HG02970 (cell line): ENCODE measurements around the gene TNS3.

Source experiments
- ATAC-seq: cut with Tn5 transposase; IDR thresholded peaks from one replicate; pipeline ENCODE4 v1.9.1; 2021; ENCODE audit warnings: mild to moderate bottlenecking, moderate library complexity, moderate number of reproducible peaks; ENCODE audit not compliant: unreplicated experiment, low FRiP score

TNS3 gene

DNA sequence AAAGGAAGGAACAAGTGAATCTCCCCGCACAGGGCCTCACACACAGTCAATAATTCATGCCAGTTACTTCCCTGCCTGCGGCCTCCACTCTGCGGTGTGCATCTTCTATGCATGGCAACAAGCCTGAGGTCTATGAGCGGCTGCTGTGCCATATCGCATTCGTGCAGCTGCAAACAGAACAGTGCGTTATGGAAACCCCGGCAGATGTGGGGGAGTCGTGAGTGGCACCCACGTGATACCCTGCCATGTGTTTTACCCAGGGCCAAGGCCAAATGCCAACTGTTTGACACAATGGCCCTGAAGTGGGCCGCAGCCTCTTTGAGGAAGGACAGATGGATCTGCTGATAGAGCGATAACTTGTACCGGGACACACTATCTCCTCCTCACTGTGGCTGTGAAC, 13.4 kb downstream of the TNS3 start:
- no peak for ATAC-seq

DNA sequence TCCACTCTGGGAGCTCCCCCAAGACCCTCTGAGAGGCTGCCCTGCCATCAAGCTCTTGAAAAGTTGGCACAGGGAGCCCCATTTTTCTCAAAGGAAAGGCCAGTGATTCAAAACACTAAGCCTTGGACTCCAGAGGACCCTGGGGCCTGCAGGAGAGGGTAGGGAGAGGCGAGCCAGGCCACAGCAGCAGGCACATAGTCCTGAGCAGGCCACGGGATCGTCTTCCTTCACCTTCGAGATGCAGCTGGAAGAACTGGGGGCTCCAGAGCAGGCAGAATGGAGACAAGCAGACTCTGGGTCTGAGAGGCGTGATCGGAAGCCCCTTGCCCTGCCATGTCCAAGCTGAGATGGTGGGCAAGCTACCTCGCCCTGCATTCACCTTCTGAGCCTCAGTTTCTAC, 13.9 kb downstream of the TNS3 start:
- ATAC-seq: no peak

DNA sequence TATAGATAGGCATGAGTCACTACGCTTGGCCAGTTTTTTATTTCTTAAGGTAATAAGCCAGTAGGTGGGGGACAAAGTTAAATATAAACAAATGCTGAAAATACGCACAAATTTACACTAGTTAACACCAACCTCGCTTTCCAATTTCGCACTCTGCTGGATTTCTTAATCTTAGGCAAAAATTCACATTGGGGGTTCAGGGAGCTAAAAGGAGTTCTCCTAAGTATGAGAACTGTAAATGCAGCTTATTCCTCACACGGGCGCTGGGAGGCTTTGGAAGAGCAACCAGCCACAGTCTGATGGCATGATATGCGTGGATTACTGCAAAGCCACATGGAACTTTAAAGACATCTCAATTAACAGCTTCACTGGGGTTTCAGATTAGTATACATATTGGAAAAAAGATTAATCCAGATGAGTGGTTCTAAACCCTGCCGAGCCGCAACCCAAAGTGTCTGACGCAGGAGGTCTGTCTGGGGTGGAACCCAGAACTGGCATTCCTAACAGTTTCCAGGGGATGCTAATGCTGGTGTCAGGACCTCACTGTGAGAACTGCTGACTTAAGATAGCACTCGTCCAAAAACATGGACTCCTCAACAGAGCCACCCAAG, 16.2 kb downstream of the TNS3 start:
- ATAC-seq: no peak

DNA sequence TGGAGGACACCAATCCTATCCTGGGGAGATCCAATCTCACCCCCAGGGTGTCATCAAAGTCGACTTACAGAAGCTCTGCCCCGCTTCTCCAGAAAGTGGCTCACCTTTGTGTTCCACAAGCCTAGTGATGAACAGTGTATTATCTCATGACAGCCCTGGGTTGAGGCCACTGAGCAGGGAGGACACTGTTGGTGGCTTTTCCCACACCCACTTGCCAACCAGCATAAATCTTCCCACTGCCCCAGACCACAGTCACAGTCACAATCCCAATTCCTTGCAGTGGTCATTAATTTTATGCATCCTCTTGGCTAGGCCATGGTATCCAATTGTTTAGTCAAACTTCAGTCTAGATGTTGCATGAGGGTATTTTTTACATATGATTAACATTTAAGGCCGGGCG, 18.4 kb downstream of the TNS3 start:
- no peak for ATAC-seq

DNA sequence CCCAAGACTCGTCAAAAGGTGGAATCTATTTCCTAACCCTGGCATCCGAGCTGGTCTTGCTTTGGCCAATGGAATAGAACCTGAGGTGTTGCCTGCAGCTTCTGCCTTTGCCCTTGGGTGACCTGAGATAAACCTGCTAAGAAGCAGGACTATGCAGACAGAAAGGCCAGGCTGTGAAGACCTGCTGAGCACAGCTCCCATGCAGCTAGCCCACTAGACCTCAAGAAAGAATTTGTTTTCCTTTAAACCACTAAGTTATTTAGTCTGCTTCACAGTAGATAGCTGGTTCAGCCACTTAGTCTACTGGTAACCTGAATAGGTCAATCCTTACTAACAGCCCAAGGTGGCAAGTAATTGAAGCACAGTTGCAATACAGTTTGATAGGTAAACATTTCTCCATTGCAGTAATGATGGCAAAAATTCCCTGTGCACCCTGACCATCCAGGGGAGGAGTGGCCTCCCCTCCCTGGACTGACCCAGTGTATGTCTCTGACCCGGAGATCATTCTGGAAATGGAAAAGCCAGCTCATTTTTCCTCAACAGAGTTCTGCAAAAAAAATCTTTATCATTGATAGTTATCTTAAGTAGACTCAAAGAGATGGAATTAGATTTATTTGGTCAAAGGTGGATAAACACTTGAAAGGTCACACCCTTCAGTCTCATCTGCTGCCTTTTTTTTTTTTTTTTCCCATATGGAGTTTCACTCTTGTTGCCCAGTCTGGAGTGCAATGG, 20.0 kb downstream of the TNS3 start:
- ATAC-seq: no peak

DNA sequence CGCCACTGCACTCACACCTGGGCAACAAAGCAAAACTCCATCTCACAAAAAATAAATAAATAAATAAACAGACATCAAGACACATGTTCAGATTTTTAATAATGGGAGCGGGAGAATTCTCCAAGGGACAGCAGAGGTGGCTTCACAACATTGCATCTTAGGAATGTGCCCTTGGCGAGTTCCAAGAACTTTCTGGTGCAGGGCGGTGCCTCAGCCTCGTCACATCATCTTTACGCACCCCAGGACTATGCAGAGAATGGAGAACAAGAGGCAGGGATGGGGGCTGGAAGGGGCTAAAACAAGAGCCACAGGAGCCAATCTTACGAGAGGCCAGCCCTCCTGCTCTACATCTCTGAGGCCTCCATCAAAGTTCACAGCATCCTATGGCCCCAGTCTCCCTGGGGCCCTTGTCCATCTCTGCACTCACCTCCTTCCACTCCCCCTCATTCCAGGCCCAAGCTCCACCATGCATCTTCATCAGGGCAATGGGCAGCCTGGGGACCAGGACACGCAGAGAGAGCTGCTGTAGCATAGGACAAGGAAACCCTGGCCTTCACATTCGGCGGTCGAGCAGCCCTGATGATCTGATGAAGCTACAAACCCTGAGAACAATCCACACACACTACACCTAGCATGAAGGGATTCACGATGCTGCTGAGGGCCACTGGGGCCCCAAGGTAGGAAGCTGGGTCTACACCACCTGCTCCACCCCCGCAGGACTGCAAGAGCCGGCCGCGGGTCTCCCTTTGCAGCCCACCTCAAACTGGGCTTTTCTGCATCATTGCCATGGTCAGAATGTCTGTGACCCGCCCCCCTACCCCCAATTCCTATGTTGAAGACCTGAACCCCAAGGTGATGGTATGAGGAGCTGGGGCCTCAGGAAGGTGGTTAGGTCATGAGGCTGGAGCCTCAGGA, 22.3 kb downstream of the TNS3 start:
- no peak for ATAC-seq

DNA sequence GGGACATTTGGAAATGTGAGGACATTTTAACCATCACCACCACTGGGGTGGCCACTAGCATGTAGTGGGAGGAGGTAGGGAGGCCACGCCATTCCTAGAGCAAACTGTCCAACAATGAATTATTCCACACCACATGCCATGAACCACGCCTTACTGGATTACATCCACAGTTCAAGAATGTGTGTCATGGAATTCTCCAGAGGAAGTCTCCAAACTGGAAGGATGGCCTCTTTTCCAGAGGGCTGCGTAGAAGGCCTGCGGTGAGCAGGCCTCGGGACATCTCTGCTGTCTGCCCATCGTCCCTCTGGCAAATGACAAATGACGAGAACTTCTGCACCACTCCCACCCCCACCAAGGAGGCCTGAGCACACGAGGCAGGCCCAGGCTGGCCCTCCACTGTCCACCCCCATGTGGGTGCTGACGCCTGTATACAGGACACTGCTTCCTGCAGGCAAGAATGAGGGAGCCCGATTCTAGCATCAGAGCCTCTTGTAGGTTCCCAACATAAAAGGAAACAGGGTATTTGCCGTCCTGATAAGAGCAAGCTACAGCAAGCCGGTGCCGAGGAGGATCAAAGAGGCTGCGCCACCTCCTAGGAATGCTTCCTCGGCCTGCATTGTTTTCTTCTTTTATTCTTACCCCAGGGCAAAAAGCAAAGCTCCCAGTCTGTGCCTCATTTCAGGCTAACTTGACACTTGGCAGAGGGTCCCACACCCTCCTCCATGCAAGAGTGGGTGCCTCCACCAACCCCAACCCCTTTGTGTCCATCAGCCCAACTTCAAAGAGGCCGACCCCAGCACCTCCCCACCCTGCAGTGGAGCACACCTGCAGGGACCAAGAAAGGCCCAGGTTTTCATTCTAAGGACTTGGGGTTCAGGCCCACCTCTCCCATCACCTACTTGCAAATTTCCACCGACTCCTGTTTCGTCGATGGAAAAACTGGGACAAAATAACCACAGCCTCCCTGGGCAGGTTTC, 23.9 kb downstream of the TNS3 start:
- no peak for ATAC-seq

DNA sequence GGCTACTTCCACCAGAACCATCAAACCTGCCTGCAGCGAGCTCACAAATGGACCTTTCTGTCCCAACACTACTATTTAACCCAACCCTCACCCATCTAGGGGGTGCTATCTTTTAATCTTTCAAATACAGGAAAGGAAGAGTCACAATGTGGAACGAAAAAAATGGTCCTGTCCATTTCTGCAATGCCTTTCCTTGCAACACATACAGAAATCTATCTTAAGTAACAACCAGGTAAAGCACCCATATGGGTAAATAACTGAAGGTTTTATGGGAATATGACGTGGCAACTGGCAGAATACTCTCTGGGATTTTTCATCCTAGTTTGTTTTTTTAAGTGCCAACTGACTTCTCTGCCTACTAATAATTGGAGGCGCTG, 24.6 kb downstream of the TNS3 start:
- ATAC-seq: no peak

DNA sequence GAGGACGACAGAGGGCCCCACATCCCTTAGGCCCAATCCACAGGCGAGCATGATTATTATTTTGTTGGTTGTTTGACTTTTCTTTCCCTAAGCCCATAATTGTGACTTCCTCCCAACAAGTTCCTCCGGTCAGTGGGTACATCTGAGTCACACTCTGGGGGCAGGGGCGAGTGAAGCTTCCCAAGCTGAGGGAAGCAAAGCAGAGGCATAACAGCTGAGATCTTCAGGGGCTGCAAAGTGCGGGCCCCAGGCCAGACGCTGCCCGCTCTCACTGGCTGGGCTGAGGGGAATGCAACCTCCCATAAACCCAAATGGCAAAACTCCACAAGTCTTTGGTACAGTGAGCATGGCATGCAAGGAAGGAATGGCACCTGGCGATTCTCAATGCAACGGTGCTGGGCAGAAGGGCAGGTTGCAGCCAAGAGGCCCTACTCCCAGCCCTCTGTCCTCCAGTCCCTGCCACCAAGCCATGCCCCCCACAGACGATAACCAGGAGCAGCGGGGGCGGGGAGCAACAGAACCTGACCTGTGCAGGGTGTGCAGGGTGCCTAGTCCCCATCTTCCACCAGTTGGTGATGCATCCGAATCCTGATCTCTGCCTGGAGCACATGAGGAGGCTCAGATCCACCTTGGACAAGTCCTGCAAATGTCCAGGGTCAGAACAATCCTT, 25.3 kb downstream of the TNS3 start:
- ATAC-seq: no peak

DNA sequence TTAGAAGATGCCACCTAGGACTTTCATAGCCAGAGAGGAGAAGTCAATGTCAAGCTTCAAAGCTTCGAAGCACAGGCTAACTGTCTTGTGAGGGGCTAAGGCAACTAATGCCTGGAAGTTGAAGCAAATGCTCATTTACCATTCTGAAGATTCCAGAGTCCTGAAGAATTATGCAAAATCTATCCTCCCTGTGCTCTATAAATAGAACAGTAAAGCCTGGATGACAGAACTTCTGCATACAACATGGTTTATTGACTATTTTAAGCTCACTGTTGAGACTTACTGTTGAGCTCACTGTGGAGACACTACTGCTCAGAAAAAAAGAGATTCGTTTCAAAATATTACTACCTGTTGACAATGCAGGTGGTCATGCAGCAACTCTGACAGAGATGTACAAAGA, 28.6 kb downstream of the TNS3 start:
- ATAC-seq: no peak

DNA sequence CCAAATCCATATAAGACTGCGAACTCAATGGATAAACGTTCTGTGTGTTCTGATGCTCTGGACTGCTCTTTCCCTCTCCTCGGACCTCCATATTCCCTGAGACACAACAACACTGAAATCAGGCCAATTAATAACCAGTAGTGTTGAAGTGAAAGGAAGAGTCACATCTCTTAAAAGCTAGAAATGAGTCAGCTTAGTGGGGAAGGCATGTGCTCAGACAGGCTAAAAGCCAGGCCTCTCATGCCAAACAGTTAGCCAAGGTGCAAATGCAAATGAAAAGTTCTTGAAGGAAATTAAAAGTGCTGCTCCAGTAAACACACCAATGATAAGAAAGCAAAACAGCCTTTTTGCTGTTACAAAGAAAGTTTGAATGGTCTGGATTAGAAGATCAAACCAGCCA, 29.3 kb downstream of the TNS3 start:
- no peak for ATAC-seq

DNA sequence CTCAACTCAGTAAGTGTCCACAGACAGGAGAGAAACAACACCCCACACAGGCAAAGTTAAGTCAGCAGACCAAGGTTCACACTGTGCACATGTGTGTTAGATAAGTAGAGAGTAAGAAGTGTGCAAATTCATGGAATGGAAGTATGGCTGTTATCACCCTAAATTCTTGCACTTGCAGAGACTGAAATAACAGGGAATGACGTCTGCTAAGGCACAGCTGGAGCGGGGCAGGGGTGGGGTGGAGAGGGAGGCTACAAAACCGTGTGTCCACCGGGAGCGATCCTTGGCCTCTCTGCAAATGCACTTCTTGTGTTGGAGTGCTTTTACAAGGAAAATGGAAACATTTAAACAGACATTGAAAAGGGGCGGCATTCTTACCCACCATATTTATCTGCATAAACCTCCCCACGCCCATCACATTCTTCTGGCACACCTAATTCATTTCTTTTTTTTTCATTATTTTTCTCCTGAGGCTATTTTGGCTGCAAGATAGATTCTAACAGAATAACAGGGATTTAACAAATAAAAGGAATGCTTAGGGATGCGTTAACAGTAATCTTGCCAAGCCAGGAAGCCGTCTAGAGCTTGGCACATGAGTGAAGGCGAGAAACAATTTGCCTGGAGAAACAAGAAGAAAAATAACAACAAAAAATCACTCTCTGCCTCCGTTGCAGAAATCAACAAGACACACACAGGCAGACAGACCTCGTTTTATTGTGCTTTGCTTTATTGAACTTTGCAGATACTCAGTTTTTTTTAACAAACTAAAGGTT, 30.1 kb downstream of the TNS3 start:
- ATAC-seq: no peak

DNA sequence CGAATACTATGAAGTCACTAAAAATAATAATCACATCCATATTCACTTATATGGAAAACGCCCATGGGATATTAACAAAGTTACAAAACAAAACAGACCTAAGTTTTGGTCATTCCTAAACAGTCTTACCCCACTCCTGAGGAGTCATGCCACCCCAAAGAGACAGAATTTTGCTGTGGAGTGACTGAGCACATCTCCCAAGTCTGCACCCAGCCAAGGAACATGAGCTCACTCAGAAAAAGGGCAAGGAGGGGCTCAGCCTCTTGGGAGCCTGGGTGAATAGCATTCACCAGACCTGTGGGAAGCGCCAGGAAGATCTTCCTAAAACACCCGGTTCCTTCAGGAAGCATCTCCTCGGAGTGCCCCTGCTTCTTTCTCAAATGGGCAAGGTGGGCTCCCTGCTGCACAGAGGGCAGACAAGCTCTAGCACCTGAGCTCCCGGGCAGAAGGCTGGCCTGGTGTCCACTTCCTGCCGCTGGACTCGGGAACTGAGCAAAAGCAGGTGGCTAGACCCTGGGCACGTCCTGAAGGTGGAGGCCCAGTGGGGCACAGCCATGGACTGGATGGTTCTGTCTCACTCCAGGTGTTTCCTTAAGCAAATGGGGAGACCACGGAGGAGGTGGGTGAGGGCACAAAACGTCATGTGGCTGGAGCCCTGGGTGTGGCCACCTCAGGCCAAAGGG, 31.0 kb downstream of the TNS3 start:
- ATAC-seq: no peak

DNA sequence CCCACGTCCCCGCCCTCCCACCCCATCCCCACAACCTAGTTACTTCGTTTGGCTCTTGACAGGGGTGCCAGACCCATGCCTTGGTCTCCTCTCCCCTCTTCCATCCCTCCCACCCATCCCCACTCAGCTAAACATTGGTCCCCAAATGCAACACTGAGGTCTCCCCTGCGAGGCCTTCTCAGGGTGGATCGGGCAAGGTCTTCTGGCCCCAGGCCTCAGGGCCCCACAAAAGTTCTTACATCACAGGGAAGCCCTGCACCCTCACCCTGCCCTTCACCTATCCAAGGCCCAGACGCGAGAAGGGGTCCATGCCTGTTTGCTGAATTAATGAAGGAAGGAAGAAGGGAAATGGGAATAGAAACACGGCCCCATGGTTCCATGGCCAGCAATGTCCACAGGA, 32.0 kb downstream of the TNS3 start:
- ATAC-seq: no peak

DNA sequence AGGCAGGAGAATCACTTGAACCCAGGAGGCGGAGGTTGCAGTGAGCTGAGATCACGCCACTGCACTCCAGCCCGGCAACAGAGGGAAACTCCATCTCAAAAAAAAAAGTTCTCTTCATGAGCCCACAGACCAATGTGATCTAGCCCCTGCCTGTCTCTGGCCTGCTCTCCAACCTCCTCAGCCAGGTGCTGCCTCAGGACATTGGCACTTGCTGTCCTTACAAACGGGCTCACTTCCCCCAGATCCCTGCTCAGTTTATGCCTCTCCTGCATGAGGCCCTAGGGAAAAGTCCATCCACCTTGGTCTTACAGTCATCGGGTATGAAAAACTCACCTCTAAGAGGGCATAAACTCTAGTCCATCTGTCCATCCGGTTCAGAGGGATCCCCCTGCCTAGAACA, 32.5 kb downstream of the TNS3 start:
- no peak for ATAC-seq

DNA sequence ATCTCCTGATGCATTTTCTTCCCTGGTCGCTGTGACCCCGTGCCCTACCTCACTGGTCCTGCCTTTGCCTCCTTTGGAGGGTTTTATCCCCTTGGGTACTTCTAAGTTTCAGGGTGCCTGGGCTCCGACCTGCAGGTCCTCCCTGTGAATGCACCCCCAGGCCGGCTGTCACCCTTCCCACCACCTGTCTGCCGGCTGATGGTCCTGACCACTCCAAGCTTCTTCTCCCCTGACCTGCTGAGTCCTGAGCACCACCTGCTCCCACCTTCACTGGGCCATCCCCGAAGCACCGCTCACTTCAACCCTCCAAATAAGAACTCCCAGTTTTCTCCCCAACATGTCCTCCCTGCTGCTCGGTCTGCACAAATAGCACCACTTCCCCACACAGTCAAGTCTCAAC, 33.4 kb downstream of the TNS3 start:
- no peak for ATAC-seq

DNA sequence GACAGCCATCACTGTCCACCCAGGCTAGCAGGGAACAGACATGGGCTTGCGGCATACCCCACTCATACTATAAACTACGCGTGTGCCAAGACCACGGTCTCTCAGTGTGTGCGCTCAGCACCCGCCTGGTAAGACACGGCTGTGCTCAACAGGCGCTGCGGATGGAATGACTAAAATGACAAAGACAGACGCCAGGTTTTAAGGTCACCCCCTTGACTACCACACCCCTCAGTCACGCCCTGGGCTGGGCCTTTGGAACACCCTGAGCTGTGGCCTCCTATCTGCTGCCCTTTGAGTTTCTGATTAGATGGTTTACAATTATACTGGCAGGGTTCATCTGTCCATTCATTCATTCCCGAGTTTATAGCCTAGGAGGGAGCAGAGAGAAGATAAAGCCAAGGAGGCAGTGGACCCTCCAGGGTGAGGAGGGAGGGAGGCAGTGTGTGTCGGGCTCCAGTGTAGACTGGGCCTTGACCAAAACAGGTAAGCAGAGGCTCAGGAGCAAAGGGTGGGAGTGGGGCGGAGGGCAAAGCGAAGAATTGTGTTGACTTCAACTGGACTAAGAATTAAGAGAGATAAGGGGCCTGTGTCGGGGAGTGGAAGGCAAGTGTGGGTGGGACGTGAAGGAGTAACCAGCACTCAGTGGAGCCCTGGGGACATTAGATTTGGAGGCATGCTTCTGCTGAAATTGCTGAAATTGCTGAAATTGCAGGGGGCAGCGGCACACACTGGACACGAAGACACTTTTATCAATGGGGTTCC, 35.0 kb downstream of the TNS3 start:
- ATAC-seq: no peak

DNA sequence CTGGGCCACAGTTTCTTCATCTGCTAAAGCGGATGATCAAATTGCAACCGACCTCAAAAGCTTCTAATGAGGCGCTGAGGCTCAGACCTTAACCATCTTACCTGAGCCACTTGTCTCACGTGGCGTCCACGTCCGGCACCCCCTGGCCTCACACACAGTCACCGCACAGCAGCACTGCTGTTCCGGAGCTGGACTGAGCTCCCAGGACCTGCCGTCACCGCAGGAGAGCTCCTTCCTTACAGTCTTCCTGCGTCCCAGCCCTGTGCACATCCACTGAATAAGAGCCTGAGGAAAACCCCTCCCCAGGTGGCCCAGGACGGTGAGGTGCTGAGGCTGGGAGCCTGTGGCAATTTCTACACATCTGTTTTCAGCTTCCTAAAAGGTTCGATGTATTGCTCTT, 35.7 kb downstream of the TNS3 start:
- ATAC-seq: no peak
